Activated naive CD4-positive, alpha-beta T cell treated with anti-CD3 and anti-CD28 coated beads, Interleukin-2, amount 50 U/mL, for 24 hours (primary cell): ENCODE data around the gene PLA2G2D.

Experiments used
- H3K27ac Mint-ChIP-seq: one replicate; pipeline ENCODE4 v1.8.0; 2021; ENCODE audit warnings: mild to moderate bottlenecking, mixed read lengths
- H3K27me3 Mint-ChIP-seq: one replicate; pipeline ENCODE4 v1.8.0; 2021; ENCODE audit warnings: mixed read lengths
- H3K36me3 Mint-ChIP-seq: one replicate; pipeline ENCODE4 v1.8.0; 2021; ENCODE audit warnings: mixed read lengths
- H3K4me1 Mint-ChIP-seq: one replicate; pipeline ENCODE4 v1.8.0; 2021; ENCODE audit warnings: mixed read lengths
- H3K4me3 Mint-ChIP-seq: one replicate; pipeline ENCODE4 v1.8.0; 2021; ENCODE audit warnings: mild to moderate bottlenecking, mixed read lengths
- H3K9me3 Mint-ChIP-seq: one replicate; pipeline ENCODE4 v1.8.0; 2021; ENCODE audit warnings: mixed read lengths

PLA2G2D gene

DNA sequence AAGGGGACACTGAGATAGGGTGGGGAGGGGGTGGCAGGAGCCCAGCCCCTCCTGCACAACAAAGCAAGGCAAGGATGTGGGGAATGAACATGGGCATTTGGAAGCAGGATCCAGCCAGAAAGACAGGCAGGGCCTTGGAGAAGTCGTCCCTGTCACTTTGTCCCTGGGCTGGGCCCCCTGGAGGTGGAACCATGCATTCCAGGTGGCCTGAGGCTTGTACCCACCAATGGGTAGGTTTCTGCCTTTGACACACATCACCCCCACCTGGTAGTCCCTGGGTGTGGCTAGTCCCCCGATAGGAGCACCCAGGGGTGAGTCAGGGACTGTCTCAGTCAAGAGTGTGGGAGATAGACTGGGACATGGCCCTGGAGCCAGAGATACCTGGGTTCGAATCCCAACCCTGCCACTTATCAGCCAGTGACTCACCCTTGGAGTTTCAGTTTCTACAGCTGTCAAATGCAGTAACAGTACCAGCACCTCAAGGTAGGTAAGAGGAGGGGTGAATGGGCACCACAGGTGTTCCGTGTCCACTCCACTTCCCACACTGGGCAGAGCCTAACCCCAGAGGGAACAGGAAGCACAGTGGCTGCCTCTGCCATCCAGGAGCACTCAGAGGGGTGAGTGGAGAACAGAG lies 10.0 kb downstream of the PLA2G2D start:
- H3K27me3 Mint-ChIP-seq = peaks cover 3% of the 10 kb centered on the region
- H3K4me3 Mint-ChIP-seq = no peak overlapping the region
- no peaks in the 10 kb centered on the region for H3K36me3 Mint-ChIP-seq
- no peaks in the 10 kb centered on the region for H3K9me3 Mint-ChIP-seq
- H3K27ac Mint-ChIP-seq = no peak overlapping the region
- no peaks in the 10 kb centered on the region for H3K4me1 Mint-ChIP-seq

DNA sequence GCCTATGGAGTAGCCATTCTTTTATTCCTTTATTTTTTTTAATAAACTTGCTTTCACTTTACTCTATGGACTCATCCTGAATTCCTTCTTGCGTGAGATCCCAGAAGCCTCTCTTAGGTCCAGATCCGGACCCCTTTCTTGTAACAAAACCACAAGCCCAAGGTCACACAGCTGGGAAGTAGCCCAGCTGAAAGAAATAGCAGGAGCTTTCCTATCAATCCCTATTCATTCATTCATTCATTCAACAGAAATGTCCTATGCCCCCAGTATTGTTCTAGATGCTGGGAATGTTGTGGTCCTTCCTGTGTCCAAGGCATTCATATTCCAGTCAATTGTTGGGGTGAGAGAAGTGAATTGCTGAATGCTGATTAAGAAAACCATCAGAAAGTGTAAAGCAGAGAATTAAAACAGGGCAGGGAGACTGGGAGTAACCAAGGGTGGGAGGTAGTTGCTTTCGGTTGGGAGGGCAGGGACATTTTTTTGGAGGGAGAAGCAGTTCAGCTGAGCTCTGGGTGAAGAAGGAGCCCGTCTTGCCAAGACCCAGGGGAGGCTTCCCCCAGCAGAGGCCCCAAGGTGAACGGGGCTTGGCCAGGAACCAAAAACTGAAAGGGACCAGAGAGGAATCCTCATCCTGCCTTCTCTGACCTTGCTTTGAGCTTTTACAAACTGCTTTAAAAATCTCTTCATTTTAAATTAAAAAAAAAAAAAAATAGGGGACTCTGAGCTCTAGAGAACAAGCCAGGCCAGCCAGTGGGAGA lies 10.8 kb downstream of the PLA2G2D start:
- Mint-ChIP-seq H3K27ac (no peak overlapping the region), H3K27me3 (peaks cover 3% of the 10 kb centered on the region), H3K4me3 (no peak overlapping the region)

DNA sequence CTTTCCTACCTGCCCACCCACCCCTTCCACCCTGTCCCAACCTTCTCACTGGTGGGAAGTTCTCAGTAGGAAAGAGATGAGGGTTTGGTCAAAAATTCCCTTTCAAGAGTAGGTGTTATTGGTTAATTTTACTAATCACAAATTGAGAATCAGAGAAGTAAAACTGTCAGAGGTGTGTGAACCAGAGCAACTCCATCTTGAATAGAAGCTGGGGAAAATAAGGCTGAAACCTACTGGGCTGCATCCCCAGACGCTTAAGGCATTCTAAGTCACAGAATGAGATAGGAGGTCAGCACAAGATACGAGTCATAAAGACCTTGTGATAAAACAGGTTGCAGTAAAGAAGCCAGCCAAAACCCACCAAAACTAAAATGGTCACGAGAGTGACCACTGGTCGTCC lies 11.5 kb downstream of the PLA2G2D start:
- no peak overlapping the region for H3K27ac Mint-ChIP-seq
- no peak overlapping the region for H3K4me3 Mint-ChIP-seq
- H3K9me3 Mint-ChIP-seq = no peaks in the 10 kb centered on the region
- H3K4me1 Mint-ChIP-seq = no peaks in the 10 kb centered on the region
- H3K27me3 Mint-ChIP-seq = no peaks in the 10 kb centered on the region
- no peaks in the 10 kb centered on the region for H3K36me3 Mint-ChIP-seq

More for the DNA sequence above, 10.8 kb downstream of the PLA2G2D start:
- Mint-ChIP-seq H3K4me1 (no peaks in the 10 kb centered on the region), H3K9me3 (no peaks in the 10 kb centered on the region), H3K36me3 (no peaks in the 10 kb centered on the region)

DNA sequence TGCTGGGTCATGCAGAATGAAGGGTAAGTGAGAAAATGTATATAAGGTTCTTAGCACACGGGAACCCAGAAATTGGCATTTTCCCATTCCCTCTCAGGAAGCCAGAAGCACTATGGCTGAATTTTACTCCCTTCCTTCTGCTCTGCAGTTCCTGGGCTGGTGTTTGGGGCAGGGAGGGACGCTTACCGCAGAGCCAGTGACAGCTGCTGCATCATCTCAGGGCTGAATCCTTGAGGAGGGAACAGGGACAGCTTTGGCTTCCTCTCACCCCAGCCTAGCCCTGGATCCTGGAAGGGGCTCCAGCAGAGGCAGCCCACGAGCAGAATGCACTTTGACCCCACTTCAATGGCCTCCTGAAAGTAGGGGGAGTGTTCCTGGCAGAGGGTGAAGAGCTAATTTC lies 12.0 kb downstream of the PLA2G2D start:
- Mint-ChIP-seq H3K27me3 (no peaks in the 10 kb centered on the region), H3K9me3 (no peaks in the 10 kb centered on the region), H3K27ac (no peak overlapping the region), H3K4me3 (no peak overlapping the region), H3K4me1 (no peaks in the 10 kb centered on the region), H3K36me3 (no peaks in the 10 kb centered on the region)

DNA sequence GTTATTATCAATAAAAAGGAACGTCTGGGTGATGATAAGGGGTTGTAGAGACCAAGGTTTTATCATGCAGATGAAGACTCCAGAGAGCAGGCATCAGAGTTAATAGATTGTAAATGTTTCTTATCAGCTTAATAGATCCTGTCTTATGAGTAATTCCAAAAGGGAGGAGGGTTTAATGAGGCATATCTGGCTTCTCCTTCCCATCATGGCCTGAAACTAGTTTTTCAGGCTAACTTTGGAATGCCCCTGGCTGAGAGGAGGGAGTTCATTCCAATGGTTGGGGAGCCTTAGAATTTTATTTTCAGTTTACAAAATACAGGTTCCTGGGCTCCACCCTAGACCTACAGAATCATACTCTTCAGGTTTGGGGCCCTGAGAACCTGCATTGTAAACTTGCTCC lies 13.5 kb downstream of the PLA2G2D start:
- no peaks in the 10 kb centered on the region for H3K9me3 Mint-ChIP-seq
- no peak overlapping the region for H3K27ac Mint-ChIP-seq
- no peaks in the 10 kb centered on the region for H3K27me3 Mint-ChIP-seq
- H3K36me3 Mint-ChIP-seq = no peaks in the 10 kb centered on the region
- H3K4me3 Mint-ChIP-seq = no peak overlapping the region
- H3K4me1 Mint-ChIP-seq = no peaks in the 10 kb centered on the region

DNA sequence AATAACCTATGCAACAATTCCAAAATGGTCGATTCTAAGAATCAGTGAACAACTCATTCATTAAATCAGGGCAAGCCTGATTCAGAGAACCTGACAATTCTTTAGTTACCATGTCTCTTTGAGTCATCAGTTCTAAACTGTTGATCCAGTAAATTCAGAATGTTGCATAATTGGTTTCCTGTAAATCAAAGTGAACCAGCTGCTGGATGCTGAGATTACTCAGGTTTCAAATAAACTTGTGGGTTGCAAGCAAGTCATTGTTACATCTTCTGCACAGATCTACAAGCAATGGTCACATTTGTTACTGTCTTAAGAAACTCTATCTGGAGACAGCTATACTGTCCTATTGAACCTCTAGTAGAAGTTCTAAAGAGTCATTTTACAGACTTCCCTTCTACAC lies 16.5 kb downstream of the PLA2G2D start:
- H3K27me3 Mint-ChIP-seq = no peaks in the 10 kb centered on the region
- H3K27ac Mint-ChIP-seq = no peak overlapping the region
- no peaks in the 10 kb centered on the region for H3K9me3 Mint-ChIP-seq
- no peak overlapping the region for H3K4me3 Mint-ChIP-seq
- H3K36me3 Mint-ChIP-seq = no peaks in the 10 kb centered on the region
- no peaks in the 10 kb centered on the region for H3K4me1 Mint-ChIP-seq

DNA sequence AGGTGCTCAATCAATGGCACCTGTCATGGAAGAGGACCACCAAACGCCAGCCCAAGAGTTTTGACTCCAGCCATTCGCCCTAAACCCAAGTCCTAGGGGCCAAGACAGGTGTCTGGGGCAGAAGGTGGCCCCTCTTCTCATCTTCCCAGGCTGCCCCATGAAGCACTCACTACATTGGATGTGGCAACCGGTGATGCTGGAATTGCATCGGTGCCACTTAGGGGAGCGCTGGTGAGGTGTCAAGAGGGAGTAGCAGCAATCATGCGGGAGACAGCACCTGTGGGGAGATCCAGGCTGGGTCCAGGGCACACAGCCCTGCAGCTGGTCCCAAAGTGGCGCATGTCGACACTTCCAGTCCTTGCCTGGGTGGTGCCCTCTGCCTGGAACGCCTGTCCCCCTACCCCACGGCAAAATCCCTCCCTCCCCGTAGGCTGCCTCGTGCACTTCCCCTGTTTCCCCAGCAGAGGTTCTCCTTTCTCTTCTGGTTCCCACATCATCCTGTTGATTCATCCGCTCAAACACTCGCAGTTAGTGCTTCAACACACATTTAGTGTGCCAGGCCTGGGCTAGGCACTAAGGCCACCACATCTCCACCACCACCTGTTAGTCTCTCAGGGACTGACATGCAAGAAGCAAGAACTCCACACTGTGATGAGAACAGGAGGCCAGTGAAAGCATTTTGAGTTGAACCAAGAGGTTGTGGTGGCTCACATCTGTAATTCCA lies 18.5 kb downstream of the PLA2G2D start:
- no peaks in the 10 kb centered on the region for H3K9me3 Mint-ChIP-seq
- no peaks in the 10 kb centered on the region for H3K4me1 Mint-ChIP-seq
- H3K36me3 Mint-ChIP-seq = no peaks in the 10 kb centered on the region
- H3K4me3 Mint-ChIP-seq = no peak overlapping the region
- H3K27ac Mint-ChIP-seq = no peak overlapping the region
- no peaks in the 10 kb centered on the region for H3K27me3 Mint-ChIP-seq

DNA sequence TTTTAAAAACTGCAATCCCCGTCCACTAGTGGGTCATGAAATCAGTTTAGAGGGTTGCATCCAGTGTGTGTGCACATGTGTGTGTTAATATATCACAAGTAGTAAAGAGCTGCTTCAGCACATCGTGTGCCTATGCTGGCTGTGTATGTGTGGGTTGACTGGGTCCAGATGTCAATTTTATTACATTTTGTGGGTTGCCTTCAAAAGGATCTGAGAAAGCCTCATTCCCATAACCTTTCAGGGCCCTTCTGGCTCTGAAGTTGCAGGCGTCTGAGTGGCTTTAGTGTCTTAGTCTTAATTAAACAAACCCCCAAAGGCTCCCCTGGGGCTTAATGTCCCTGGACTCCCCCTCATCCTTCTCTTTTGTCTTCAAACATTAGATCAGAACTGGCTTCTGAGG lies 19.8 kb downstream of the PLA2G2D start:
- Mint-ChIP-seq H3K4me1 (no peaks in the 10 kb centered on the region), H3K27me3 (no peaks in the 10 kb centered on the region), H3K27ac (no peak overlapping the region), H3K4me3 (no peak overlapping the region), H3K9me3 (no peaks in the 10 kb centered on the region), H3K36me3 (no peaks in the 10 kb centered on the region)

DNA sequence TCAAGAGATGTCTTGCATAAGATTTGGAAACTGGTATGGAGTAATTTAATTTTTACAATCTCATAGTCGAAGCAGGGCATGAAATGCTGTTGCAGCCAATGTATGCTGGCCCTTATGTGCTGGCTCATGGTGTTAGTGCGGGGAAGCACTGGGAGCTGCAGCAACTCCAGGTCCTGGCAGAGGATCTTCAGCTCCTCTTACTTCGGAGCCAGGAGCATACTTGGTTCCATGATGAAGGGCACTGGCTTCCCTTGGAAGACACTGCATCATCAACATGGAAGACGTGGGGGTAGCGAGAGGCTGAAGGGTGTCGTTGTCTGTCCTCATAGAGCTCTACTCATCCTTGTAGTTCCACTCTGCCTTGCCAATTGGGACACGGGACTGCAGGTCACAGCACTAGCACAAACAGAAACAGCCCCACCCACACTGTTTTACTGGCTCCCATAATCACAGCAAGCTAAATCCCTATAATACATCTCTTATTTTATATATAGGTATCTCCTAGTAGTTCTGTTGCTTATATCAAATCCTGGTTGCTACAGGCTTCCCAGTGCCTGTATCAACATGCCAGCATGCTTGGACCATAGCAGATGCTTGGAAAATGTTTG lies 22.4 kb downstream of the PLA2G2D start:
- no peaks in the 10 kb centered on the region for H3K27me3 Mint-ChIP-seq
- no peaks in the 10 kb centered on the region for H3K4me1 Mint-ChIP-seq
- no peak overlapping the region for H3K4me3 Mint-ChIP-seq
- no peak overlapping the region for H3K27ac Mint-ChIP-seq
- H3K9me3 Mint-ChIP-seq = no peaks in the 10 kb centered on the region
- no peaks in the 10 kb centered on the region for H3K36me3 Mint-ChIP-seq

DNA sequence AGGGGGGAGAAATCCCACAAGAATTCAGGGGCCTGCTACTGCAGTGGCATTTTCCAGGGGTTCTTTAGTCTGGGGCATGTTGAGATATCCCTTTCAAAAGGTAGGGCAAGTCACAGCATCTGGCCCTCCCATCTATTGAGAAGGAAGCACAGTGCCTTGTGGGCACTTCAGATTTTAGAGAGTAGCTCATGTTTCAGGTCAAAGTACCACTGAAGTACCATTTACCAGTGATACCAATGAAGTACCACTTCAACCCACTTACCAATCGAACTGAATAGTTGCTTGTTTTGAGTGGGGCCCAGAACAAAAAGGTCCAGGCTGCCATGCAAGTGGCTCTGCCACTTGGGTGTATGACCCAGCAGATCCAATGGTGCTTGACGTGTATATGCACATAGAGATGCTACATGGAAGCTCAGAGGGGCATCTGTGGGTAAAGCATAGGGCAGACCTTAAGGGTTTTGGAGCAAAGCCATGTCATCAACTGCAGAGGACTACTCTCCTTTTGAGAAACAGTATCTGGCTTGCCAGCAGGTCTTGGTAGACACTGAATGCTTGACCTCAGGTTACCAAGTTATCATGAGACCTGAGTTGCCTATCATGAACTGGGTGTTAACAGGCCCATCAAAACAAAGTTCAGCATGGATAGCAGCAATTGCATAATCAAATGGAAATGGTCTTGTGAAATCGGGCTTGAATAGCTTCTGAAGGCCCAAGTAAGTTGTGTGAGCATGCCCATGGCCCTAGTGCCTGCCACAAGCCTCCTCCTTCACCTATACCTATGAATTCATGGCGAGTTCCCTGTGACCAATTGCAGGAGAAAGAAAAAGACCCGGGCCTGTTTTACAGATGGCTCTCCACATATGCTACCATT lies 23.5 kb downstream of the PLA2G2D start:
- Mint-ChIP-seq H3K4me1 (no peaks in the 10 kb centered on the region), H3K9me3 (no peaks in the 10 kb centered on the region), H3K27ac (no peak overlapping the region), H3K4me3 (no peak overlapping the region), H3K27me3 (no peaks in the 10 kb centered on the region), H3K36me3 (no peaks in the 10 kb centered on the region)

DNA sequence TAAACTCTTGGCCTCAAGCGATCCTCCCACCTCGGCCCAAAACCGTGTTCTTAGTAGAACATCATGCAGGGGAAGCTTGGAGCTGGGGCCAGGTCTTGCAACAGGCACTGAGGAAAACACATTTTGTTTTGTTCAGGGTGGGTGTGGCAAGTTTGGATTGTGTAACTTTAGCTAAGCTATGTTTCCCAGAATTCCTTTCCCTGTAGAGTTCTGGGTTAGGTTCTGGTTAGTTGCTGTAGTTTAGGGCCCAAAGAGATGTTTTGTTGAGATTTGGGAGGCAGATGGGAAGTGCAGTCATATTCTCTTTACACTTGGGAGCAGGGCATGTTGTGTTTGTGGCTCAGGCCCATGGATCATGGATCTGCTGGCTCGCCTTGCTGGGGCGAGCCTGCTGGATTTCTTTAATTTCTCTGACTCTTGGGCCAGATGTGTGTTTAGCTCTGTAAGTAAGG lies 25.4 kb downstream of the PLA2G2D start:
- Mint-ChIP-seq H3K9me3 (no peaks in the 10 kb centered on the region), H3K4me3 (no peak overlapping the region), H3K4me1 (no peaks in the 10 kb centered on the region), H3K27ac (no peak overlapping the region), H3K36me3 (no peaks in the 10 kb centered on the region), H3K27me3 (no peaks in the 10 kb centered on the region)

DNA sequence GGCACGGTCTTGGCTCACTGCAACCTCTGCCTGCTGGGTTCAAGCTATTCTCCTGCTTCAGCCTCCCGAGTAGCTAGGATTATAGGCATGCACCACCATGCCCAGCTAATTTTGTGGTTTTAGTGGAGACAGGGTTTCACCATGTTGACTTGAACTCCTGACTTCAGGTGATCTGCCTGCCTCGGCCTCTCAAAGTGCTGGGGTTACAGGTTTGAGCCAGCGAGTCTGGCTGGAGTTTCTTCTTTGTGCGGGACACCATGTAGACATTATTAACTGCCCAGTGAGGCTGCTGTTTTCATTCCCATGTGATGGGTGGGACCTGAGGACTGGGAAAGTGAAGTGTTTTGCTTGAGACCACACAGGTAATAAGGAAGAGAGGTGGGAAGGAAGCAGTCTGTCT lies 26.0 kb downstream of the PLA2G2D start:
- no peak overlapping the region for H3K4me3 Mint-ChIP-seq
- H3K27ac Mint-ChIP-seq = no peak overlapping the region
- no peaks in the 10 kb centered on the region for H3K27me3 Mint-ChIP-seq
- H3K36me3 Mint-ChIP-seq = no peaks in the 10 kb centered on the region
- H3K9me3 Mint-ChIP-seq = no peaks in the 10 kb centered on the region
- no peaks in the 10 kb centered on the region for H3K4me1 Mint-ChIP-seq

DNA sequence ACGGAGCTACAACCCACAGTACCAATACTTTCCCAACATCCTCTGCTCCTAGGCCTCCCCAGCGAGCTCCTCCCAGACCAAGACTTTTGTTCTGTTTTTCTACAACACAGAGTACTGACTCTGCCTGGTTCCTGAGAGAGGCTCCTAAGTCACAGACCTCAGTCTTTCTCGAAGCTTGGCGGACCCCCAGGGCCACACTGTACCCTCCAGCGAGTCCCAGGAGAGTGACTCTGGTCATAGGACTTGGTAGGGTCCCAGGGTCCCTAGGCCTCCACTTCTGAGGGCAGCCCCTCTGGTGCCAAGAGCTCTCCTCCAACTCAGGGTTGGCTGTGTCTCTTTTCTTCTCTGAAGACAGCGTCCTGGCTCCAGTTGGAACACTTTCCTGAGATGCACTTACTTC lies 28.7 kb downstream of the PLA2G2D start:
- no peaks in the 10 kb centered on the region for H3K27me3 Mint-ChIP-seq
- no peaks in the 10 kb centered on the region for H3K36me3 Mint-ChIP-seq
- H3K27ac Mint-ChIP-seq = no peak overlapping the region
- no peak overlapping the region for H3K4me3 Mint-ChIP-seq
- no peaks in the 10 kb centered on the region for H3K9me3 Mint-ChIP-seq
- no peaks in the 10 kb centered on the region for H3K4me1 Mint-ChIP-seq

DNA sequence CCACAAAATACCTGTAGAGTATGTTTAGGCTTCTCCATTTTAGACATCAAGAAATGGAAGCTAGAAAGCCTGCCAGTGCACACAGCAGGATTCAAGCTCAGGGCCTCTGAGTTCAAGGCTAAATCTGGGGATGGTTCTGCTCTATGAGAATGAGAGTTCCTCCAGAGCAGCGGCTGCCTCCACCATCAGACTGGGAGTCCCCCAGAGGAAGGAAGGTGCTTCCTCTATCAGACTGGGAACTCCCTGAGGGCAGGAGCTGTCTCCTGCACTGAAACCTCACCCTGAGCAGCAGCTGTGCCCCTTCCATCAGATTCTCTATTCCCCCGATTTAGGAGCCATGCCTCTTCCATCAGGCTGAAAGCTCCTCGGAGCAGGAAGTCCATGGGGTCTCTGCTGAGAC lies 29.2 kb downstream of the PLA2G2D start:
- no peak overlapping the region for H3K4me3 Mint-ChIP-seq
- H3K27me3 Mint-ChIP-seq = no peaks in the 10 kb centered on the region
- no peaks in the 10 kb centered on the region for H3K4me1 Mint-ChIP-seq
- no peaks in the 10 kb centered on the region for H3K36me3 Mint-ChIP-seq
- H3K9me3 Mint-ChIP-seq = no peaks in the 10 kb centered on the region
- H3K27ac Mint-ChIP-seq = no peak overlapping the region
